GM18519 (cell line): ENCODE results near the gene LRRC27.
A peak's percentile ranks its signal among the peaks of the same experiment; 100 is the strongest.

ENCODE experiments used
- ATAC-seq: cut with Tn5 transposase; IDR thresholded peaks from one replicate; pipeline ENCODE4 v1.9.1; 2021; ENCODE audit warnings: mild to moderate bottlenecking, moderate library complexity; ENCODE audit not compliant: unreplicated experiment, low FRiP score

The LRRC27 gene

GRCh38 chr10:132300582-132300981, 31.4 kb upstream of the LRRC27 start:
- no peak for ATAC-seq

- no peak for ATAC-seq
Measured at GRCh38 chr10:132301371-132302330, 30.3 kb upstream of the LRRC27 start.

DNA sequence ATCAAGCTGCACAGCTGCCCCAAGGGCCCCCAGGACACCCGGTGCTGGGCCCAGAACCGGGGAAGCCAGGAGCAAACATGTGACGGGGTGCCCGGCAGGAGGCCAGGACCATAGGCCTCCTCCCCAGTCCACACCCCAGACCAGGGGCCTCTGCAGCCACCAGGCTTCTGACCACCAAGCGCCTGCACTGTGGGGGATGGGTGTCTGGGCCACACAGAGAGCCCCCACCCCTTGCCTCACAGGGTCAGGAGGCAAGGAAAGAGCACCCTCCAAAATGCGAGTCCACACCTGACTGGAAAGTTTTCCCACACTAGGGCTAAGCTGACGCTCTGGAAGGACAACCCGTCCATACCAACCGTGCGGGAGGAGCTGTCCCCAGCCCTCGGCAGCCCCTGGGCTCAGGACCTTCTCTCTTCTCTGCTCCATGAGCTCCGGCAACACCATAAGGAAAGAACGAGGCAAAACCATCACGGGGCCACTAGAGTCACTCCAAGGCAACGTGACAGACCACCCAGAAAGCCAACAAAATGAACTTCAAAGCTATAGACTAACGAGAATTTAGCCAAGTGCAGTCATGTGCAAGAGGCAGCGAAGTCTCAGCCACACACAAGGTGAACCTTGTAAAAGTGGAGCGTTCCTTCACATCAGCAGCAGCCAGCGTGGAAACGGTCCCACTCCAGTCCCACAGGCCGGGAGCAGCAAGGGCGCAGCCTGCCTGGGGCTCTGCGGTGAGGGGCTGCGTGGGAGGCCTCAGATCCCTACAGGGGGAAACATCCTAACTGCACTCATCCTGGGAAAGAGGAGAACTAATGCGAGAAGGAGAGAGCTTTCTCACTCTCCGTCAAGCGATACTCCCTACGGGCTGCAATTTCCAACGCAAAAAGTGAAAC, 29.3 kb upstream of the LRRC27 start:
- ATAC-seq: no peak

GRCh38 chr10:132303361-132304115, 28.5 kb upstream of the LRRC27 start:
- no peak for ATAC-seq

DNA sequence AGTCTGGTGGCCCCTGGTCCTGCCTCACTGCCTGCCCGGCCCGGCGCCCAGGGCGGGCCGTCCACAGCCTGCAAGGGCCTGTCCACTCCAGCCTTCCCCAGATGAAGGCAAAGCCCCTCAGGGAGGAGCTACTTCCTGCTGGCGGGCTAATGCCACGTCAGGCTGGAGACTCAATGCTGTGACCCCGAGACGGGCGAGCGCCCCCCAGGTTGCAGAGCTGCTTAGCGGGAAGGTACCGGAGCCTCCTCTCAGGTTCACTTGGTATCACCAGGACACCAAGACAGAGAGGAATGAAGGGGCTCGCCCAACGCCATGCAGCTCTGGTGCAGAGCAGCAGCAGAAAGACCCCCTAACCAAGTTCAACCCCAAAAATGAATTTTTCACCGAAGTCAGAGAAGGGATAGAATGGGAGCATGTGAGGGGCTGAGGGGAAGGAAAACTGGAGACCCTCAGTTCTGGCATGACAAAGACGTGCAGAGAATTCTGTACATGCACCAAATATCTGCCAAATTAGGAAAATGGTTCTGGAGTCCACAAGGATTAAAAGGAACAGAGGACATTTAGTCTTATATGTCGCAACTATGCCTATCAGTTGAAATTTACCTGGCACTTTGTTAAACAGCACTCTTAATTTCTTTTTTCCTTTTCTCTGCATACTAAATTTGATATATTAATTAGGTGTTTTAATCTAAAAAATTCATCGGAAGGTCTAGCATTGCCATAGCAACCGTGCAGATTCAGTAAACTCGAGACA, 27.1 kb upstream of the LRRC27 start:
- no peak for ATAC-seq

GRCh38 chr10:132305654-132306342, 26.2 kb upstream of the LRRC27 start:
- no peak for ATAC-seq

GRCh38 chr10:132306343-132306685, 25.7 kb upstream of the LRRC27 start:
- ATAC-seq: no peak

- no peak for ATAC-seq
Measured at GRCh38 chr10:132306864-132307751, 24.9 kb upstream of the LRRC27 start.

DNA sequence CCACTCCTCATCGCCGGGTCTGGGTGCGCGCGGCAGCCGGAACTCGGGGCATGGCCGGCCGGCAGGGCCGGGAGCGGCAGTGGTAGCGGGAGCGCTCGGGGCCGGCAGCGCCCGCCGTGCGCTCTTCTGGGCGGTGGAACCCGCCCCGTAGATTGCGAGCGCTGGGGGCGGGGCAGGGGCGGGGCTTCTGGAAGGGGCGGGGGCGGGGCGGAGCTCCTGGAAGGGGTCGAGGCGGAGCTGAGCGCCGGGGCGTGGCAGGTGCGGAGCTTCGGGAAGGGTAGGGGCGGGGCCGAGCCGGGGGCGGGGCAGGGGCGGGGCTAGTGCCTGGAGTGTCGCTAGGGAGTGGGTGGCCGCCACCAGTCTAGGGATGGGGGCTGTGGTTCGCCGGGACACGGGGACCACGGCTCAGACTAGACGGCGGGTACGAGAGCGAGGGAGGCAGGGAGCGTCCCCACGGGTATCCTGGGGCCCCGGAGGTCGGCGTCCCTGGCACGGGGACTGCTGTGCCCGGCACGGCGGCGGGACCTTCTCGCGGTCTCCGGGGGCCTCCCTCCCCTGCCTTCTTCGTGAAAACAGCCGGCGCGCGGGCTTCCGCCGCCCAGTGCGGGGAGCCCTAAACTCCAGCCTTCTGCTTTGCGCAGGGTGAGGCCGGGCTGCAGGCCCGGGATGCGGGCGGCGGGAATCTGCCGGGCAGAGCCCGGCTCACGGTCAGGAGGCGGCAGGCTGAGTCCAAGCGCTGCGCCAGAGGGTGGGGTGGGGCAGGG, 24.0 kb upstream of the LRRC27 start, which contains the start of gene STK32C:
Gene STK32C (minus strand): TSS at position 128 of the 764 bp plus-strand sequence. CDS start 117 bp downstream, at position 11.
- peak; percentile 40 for ATAC-seq

GRCh38 chr10:132308587-132309470, 23.2 kb upstream of the LRRC27 start:
- no peak for ATAC-seq

- no peak for ATAC-seq
Measured at GRCh38 chr10:132309471-132309865, 22.5 kb upstream of the LRRC27 start.

- ATAC-seq: no peak
Measured at GRCh38 chr10:132309879-132310591, 22.0 kb upstream of the LRRC27 start.

DNA sequence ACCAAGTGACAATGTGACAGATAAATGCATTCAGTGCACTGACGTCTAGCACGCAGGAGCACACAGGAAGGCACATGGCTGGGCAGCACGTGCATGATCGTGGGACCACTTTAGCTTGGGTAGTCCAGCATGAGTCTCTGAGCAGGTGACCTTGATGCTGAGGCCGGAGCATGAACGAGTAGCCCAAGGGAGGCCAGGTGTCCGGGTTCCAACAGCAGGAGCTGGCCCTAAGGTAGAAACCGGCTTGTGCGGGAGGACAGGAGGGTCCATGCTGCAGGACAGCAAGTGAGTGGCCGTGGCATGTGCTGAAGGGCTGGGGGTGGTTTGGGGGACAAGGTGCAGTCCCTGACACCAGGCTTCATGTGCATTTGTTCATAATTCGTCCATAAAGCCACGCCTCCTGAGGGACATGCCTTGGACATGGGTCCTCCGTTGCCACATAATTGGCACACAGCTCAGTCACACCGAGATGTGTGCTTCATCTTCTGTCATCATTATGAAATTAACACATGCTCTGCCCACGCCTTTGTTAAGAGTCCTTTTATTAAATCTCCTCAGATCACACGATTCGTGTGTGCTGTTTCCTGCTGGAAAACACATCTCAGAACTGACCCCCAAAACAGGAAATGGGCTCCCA, 21.2 kb upstream of the LRRC27 start:
- no peak for ATAC-seq

GRCh38 chr10:132311338-132311939, 20.6 kb upstream of the LRRC27 start:
- no peak for ATAC-seq

DNA sequence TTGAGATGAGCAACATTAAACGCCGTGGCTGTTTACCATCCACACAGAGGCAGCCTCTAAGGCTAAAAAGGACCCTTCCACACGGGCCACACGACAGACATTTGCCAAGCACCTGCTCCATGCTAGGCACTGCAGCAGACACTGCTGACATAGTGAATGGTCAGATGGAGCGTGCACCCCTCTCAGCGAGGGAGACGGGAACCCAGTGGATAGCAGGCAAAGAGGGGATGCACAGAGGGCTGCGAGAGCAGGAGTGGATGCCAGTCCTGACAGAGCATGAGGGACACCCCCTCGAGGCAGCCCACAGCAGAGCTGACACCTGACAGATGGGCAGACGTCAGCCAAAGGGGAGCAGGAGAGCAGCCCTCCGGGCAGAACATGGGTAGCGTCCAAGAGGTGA, 18.7 kb upstream of the LRRC27 start:
- no peak for ATAC-seq
